Lower leg skin (tissue), 3 donors: ENCODE data around the gene XDH.

Experiments
- CTCF ChIP-seq, 3 donors: fragments of 450-650 bp; IDR thresholded peaks; one replicate each; pipeline ENCODE4 v1.5.1; 2016; ENCODE audit warnings: antibody characterized with exemption in 3 of 3, mild to moderate bottlenecking in 3 of 3, moderate library complexity in 2 of 3
- POLR2A ChIP-seq, 2 donors: fragments of 450-650 bp; IDR thresholded peaks; one replicate each; pipeline ENCODE4 v1.6.1; 2016 to 2017; ENCODE audit warnings: antibody characterized with exemption in 2 of 2, mild to moderate bottlenecking in 1 of 2, moderate library complexity in 1 of 2

GRCh38 chr2:31287654-31288053 is 126.9 kb downstream of the XDH start:
- TF ChIP-seq CTCF (IDR thresholded peaks at IDR 0.05) (no peak), POLR2A (IDR thresholded peaks at IDR 0.05) (no peak)
